T-helper 1 cell treated with Interleukin-12 subunit alpha and Interleukin-12 subunit beta and Interleukin-4 antibody, amounts not matched to agents 30 μg/mL and 1 μg/mL, for 36 hours (primary cell): ENCODE measurements around the gene PFDN4.
"Not testable (repeated sequence)": the region's sequence is repeated elsewhere in the genome, so short reads cannot be mapped to it uniquely, and the experiment has no call there.

Experiments used
- H3K27ac Mint-ChIP-seq: one replicate; pipeline ENCODE4 v1.8.0; 2021; ENCODE audit warnings: mild to moderate bottlenecking, mixed read lengths
- H3K27me3 Mint-ChIP-seq: one replicate; pipeline ENCODE4 v1.8.0; 2021; ENCODE audit warnings: low read depth, mixed read lengths
- H3K36me3 Mint-ChIP-seq: one replicate; pipeline ENCODE4 v1.8.0; 2021; ENCODE audit warnings: low read depth, mixed read lengths
- H3K4me1 Mint-ChIP-seq: one replicate; pipeline ENCODE4 v1.8.0; 2021; ENCODE audit warnings: low read depth, mixed read lengths
- H3K4me3 Mint-ChIP-seq: one replicate; pipeline ENCODE4 v1.8.0; 2021; ENCODE audit warnings: mild to moderate bottlenecking, moderate library complexity, mixed read lengths
- H3K9me3 Mint-ChIP-seq: one replicate; pipeline ENCODE4 v1.8.0; 2021; ENCODE audit warnings: mixed read lengths

Gene PFDN4

DNA sequence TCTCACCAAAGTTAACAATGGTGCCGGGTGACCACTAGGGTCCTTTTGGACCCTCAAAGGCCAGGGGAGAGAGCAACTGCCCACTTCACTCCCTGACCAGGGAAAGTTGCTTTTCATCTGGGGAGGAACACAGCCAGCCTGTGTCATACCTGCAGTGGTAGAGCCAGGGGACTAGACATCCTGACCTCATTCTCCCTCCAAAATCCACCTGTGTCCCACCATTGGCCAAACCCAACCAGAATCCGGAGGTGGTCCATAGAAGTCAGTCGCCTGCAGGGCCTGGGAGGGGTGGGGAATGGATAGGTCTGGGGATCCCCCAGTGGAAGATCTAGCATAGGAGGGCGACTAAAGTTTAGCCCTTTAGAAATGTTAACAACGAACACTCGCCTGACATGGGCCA lies 12.8 kb downstream of the PFDN4 start:
- peaks cover 14% of the 10 kb centered on the region for H3K4me1 Mint-ChIP-seq
- no peak overlapping the region for H3K27ac Mint-ChIP-seq
- H3K36me3 Mint-ChIP-seq: peaks cover 14% of the 10 kb centered on the region
- no peak overlapping the region for H3K4me3 Mint-ChIP-seq
- no peaks in the 10 kb centered on the region for H3K9me3 Mint-ChIP-seq
- no peaks in the 10 kb centered on the region for H3K27me3 Mint-ChIP-seq

DNA sequence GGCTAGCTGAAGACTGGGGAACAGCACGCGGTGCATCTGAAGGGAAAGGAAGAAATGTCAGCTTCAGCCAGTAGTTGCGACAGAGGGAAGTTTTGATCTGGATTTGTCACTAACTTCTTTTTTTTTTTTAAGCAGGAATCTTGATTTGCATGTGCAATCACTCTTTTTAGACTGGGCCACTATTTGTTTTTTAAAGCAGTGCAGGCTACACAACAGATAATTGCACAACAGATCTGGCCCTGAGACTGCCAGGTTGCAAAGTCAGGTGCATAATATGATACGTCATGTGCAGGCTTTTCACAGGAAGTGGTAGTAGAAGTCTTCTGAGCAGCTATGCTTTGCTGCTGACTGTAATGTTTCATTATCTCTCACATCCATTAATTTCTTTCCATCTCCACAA lies 13.5 kb downstream of the PFDN4 start:
- no peak overlapping the region for H3K4me3 Mint-ChIP-seq
- H3K27ac Mint-ChIP-seq: peak overlapping the region; percentile 77
- H3K27me3 Mint-ChIP-seq: no peaks in the 10 kb centered on the region

DNA sequence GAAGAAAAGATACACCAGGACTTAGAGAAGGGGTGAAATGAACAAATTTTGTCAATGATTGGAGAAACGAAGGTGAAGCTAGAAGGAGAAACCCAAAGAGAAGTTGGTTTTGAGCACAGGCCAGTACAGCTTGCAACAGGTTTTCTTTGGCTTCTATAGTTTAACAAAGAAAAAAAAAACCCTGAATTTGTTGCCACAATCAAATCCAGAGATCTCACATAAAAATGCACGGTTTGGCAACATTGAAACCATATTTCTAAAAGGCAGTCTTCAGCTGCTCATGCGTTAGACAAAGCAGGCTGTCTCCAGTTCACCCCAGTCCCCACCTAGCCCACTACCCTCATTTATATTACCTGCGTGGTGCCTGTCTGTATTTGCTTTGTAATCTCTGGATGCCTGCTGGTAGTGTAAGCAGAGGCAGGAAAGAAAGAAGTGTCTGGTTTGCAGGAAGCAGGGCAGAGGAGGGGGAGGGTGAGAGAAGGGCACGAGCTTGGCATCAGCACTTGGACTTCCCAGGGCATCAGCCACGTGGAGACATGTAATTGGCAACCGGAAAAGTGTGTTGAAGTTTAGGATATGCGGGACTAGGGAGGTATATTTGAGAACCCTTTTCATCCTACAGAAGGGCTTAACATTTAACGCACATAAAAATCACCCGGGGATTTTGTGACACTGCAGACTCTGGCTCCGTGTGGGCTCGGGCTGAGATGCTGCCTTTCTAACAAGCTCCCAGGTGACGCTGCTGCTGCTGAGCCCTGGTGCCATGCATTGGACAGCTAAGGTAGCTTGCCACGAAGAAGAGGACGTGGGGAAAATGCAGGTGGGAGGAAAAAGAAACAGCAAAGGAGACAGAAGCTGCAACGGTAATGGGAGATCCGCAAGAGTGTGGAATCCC lies 14.4 kb downstream of the PFDN4 start:
- peaks cover 15% of the 10 kb centered on the region for H3K4me1 Mint-ChIP-seq
- H3K9me3 Mint-ChIP-seq: peaks cover 3% of the 10 kb centered on the region
- H3K27ac Mint-ChIP-seq: peak overlapping the region; percentile 77
- peaks cover 3% of the 10 kb centered on the region for H3K36me3 Mint-ChIP-seq
- no peaks in the 10 kb centered on the region for H3K27me3 Mint-ChIP-seq
- H3K4me3 Mint-ChIP-seq: no peak overlapping the region

More for the DNA sequence above, 13.5 kb downstream of the PFDN4 start:
- H3K36me3 Mint-ChIP-seq: peaks cover 8% of the 10 kb centered on the region
- H3K9me3 Mint-ChIP-seq: no peaks in the 10 kb centered on the region
- peaks cover 14% of the 10 kb centered on the region for H3K4me1 Mint-ChIP-seq

DNA sequence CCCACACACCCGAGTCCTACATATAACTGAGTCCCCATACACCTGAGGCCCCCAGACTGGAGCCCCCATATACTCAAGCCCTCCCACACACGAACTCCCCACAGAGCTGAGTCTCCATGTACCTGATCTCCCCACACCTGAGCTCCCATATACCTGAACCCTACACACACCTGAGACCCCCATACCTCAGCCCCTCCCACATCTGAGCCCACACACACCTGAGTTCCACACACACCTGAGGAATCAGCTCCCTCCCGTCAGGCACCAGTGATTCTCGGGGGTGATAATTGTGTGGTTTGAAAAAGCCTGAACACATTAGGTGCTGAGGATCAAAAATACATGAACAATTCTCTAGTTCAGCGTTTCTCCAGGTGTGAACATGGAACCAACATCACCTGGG lies 15.4 kb downstream of the PFDN4 start:
- no peak overlapping the region for H3K4me3 Mint-ChIP-seq
- H3K4me1 Mint-ChIP-seq: peaks cover 16% of the 10 kb centered on the region
- no peaks in the 10 kb centered on the region for H3K27me3 Mint-ChIP-seq
- H3K27ac Mint-ChIP-seq: no peak overlapping the region
- H3K36me3 Mint-ChIP-seq: no peaks in the 10 kb centered on the region
- H3K9me3 Mint-ChIP-seq: peaks cover 11% of the 10 kb centered on the region

DNA sequence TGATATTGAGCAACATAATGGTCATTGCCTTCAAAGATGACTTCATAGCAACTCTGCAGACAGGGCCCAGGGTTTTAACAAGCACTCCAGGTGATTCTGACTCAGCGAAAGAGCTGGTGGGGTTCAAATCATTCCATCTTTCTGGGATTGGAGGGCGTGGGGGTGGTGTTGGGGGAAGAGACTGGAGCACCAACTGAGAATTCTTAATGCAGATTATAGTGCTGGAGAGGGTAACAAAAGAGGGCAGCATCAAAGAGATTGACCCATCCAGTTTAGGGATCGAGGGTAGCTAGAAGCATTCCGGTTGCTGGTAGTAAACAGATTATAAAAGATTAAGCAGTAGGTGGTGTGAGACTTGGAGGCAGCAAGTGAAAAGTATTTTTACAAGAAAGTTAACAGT lies 15.9 kb downstream of the PFDN4 start:
- peaks cover 11% of the 10 kb centered on the region for H3K9me3 Mint-ChIP-seq
- no peaks in the 10 kb centered on the region for H3K36me3 Mint-ChIP-seq
- peaks cover 16% of the 10 kb centered on the region for H3K4me1 Mint-ChIP-seq
- H3K27ac Mint-ChIP-seq: no peak overlapping the region
- H3K4me3 Mint-ChIP-seq: no peak overlapping the region
- H3K27me3 Mint-ChIP-seq: no peaks in the 10 kb centered on the region

DNA sequence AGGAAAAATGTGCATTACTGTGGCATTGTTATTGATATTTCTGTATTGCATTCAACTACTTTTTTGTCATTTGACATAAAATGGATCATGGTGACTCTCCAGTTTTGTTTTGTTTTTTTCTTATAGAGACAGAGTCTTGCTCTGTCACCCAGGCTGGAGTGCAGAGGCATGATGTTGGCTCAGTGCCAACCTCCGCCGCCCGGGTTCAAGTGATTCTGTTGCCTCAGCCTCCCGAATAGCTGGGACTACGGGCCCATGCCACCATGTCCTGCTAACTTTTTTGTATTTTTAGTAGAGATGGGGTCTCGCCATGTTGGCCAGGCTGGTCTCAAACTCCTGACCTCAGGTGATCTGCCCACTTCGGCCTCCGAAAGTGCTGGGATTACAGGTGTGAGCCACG lies 16.8 kb downstream of the PFDN4 start:
- H3K27ac Mint-ChIP-seq, H3K4me3 Mint-ChIP-seq, H3K36me3 Mint-ChIP-seq, H3K27me3 Mint-ChIP-seq: not testable (repeated sequence)
- Mint-ChIP-seq H3K9me3 (peaks cover 11% of the 10 kb centered on the region), H3K4me1 (peaks cover 16% of the 10 kb centered on the region)

DNA sequence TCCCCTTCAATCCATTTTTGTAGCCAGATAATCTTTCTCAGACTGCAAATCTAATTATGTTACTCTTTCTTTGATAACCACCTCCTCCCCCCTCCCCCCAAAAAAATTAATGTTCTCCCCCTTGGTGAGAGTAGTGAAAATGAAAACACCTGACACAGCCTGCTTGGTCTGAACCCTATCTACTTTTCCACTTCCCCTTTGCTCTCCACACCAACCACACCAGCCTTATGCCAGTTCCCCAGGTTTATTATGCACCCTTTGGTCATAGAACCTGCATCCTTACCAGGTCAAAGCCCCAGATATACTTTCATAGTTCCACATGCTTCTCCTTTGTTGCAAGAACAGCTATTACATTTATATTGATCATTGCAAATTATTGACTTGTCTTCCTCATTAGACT lies 19.4 kb downstream of the PFDN4 start:
- H3K4me1 Mint-ChIP-seq: peaks cover 4% of the 10 kb centered on the region
- H3K27me3 Mint-ChIP-seq: no peaks in the 10 kb centered on the region
- peaks cover 11% of the 10 kb centered on the region for H3K9me3 Mint-ChIP-seq
- no peaks in the 10 kb centered on the region for H3K36me3 Mint-ChIP-seq
- H3K27ac Mint-ChIP-seq: peak overlapping the region; percentile 27
- H3K4me3 Mint-ChIP-seq: no peak overlapping the region

DNA sequence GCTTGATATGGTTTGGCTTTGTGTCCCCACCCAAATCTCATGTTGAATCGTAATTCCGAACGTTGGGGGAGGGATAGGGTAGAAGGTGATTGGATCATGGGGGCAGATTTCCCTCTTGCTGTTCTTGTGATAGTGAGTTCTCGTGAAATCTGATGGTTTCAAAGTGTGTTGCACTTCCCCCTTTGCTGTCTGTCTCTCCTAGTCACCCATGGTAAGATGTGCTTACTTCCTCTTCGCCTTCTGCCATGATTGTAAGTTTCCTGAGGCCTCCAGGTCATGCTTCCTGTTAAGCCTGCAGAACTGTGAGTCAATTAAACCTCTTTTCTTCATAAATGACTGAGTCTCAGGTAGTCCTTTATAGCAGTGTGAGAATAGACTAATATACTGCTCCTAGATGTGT lies 19.9 kb downstream of the PFDN4 start:
- peak overlapping the region; percentile 21 for H3K27ac Mint-ChIP-seq
- no peak overlapping the region for H3K4me3 Mint-ChIP-seq
- peaks cover 11% of the 10 kb centered on the region for H3K9me3 Mint-ChIP-seq
- peaks cover 2% of the 10 kb centered on the region for H3K4me1 Mint-ChIP-seq
- H3K36me3 Mint-ChIP-seq: no peaks in the 10 kb centered on the region
- no peaks in the 10 kb centered on the region for H3K27me3 Mint-ChIP-seq

DNA sequence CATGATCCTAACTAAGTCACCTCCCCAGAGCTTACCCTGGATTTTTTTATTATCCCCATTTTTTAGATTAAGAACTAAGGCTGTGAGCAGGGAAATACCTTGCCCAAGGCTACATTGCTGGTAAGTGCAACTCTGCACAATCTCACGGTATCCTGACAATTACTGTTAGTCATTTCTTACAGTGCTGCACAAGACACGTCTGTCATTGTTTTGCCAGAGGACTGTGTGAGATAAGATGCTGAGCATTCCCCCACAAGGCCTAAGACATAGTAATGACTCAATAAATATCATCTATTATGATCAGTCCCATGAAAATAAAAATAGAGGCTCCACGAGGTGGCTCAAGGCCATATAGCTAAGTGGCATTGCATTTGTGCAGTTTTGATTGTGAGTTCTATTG lies 21.0 kb downstream of the PFDN4 start:
- no peaks in the 10 kb centered on the region for H3K27me3 Mint-ChIP-seq
- peaks cover 2% of the 10 kb centered on the region for H3K4me1 Mint-ChIP-seq
- H3K9me3 Mint-ChIP-seq: peaks cover 11% of the 10 kb centered on the region
- no peak overlapping the region for H3K27ac Mint-ChIP-seq
- H3K4me3 Mint-ChIP-seq: no peak overlapping the region
- no peaks in the 10 kb centered on the region for H3K36me3 Mint-ChIP-seq

DNA sequence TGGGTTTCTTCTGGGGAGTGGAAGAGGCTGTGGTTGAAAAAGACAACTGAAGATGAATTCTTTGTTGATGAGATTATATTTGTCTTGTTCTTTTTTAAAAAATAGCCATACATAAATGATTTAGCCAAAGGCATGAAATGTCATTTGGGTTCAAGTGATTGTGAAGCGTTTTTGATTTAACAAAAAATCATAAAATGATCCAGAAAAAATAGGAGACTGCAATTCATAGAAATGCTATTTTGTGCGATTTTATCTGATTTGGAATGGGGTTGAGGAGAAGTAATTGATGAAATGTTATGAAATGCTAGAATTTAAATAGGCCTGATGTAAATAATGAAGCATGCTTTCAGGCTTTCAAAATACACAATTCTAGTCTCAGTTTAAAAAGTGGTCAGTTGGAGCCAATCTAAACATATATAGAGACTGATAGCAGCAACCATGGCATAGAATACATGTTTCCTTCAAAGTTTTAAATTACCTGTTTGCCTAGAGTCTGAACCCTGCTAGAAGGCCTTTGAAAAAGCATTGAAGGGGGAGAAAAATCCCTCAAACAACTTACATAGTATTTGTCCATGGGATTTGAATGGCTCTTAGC lies 21.8 kb downstream of the PFDN4 start:
- Mint-ChIP-seq H3K36me3 (no peaks in the 10 kb centered on the region), H3K4me3 (no peak overlapping the region), H3K9me3 (peaks cover 11% of the 10 kb centered on the region), H3K27ac (no peak overlapping the region), H3K4me1 (peaks cover 2% of the 10 kb centered on the region), H3K27me3 (no peaks in the 10 kb centered on the region)

DNA sequence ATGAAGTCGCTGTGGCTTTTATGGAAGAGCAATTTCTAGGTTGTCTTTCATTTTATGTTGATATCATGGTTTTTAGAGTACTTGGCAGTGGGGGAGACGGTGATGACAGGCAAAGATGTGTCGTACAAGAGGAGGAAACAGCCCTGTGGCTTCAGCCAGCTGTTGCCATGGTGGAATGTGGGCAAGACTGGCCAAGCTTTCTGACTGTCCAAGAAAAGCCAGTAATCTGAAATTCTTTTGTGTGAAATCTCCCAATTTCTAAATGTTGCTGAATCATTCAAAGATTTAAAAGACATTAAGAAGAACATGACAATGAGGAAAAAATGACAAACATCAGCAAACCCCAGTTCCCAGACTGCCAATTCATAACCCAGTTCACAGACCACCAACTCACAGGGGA lies 23.1 kb downstream of the PFDN4 start:
- peaks cover 3% of the 10 kb centered on the region for H3K27me3 Mint-ChIP-seq
- no peak overlapping the region for H3K4me3 Mint-ChIP-seq
- H3K9me3 Mint-ChIP-seq: peaks cover 17% of the 10 kb centered on the region
- H3K36me3 Mint-ChIP-seq: no peaks in the 10 kb centered on the region
- no peak overlapping the region for H3K27ac Mint-ChIP-seq
- H3K4me1 Mint-ChIP-seq: peaks cover 2% of the 10 kb centered on the region

DNA sequence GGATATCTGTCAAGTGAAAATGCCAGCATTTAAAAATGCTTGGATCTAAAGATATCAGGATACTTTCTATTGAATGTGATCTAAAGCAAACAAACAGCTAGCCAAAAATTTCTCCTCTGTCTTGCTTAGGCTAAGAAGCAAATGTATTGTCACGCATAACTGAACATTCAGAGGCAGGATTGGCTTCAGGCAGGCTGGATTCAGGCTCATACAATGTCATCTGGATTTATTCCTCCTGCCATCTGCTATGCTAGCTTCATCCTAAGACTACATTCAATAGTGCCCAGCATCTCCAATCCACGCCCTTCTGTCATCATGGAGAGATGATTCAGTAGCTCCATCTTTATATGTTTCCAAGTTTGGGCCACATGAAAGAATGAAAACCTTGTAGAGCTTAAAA lies 27.1 kb downstream of the PFDN4 start:
- peaks cover 10% of the 10 kb centered on the region for H3K9me3 Mint-ChIP-seq
- no peaks in the 10 kb centered on the region for H3K36me3 Mint-ChIP-seq
- no peak overlapping the region for H3K27ac Mint-ChIP-seq
- H3K4me1 Mint-ChIP-seq: no peaks in the 10 kb centered on the region
- H3K4me3 Mint-ChIP-seq: no peak overlapping the region
- H3K27me3 Mint-ChIP-seq: peaks cover 8% of the 10 kb centered on the region

DNA sequence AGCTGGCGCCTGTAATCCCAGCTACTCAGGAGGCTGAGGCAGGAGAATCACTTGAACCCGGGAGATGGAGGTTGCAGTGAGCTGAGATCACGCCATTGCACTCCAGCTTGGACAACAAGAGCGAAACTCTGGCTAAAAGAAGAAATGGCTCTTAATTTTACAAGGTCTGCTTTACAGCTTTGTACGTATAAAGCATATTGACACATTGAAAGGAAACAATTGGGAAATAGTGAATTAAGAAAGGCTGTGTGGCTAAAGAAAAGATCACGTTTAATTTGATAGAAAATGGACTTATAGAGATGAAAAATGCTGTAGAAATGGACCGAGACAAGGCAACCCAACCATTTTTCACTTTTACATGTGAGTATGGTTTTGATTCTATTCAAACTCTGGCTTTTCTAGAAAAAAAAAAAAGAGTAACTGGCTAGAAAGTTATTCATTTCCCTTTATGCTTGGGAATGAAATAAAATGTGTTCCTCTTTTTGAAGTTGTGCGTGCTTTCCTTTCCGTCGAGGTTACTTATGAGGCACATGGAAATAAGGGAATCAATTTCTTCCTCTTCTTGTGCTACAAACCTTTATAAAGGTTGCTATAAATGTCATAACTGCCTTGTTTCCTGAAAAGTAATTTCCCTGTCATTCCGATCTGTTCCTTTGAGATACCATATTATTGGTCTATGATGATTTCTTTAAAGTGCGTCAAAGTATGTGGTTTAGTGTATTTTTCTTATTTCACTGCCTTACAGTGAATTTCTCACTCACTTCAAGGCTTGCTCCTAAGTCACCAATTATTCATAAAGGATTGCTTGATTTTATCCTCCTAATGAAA lies 29.4 kb downstream of the PFDN4 start:
- H3K9me3 Mint-ChIP-seq: peaks cover 10% of the 10 kb centered on the region
- no peak overlapping the region for H3K27ac Mint-ChIP-seq
- no peak overlapping the region for H3K4me3 Mint-ChIP-seq
- peaks cover 14% of the 10 kb centered on the region for H3K27me3 Mint-ChIP-seq
- no peaks in the 10 kb centered on the region for H3K4me1 Mint-ChIP-seq
- no peaks in the 10 kb centered on the region for H3K36me3 Mint-ChIP-seq

DNA sequence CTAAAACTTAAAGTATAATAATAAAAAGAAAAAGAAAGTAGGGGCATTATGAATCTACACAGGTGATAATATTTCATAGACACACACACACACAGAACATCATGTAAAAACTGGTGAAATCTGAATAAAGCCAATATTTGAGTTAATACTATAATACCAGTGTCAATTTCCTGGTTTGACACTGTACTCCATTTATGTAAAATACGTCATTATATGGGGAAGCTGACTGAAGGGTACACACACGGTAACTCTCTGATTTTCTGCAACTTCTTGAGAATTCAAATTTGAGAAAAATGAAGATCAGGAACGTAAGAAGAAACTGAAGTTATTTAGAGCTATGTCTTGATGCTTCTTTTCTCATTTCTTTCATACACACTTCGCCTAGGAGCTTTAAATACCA lies 36.2 kb downstream of the PFDN4 start:
- Mint-ChIP-seq H3K36me3 (no peaks in the 10 kb centered on the region), H3K9me3 (peaks cover 5% of the 10 kb centered on the region), H3K4me1 (no peaks in the 10 kb centered on the region), H3K27ac (no peak overlapping the region), H3K27me3 (peaks cover 6% of the 10 kb centered on the region), H3K4me3 (no peak overlapping the region)

DNA sequence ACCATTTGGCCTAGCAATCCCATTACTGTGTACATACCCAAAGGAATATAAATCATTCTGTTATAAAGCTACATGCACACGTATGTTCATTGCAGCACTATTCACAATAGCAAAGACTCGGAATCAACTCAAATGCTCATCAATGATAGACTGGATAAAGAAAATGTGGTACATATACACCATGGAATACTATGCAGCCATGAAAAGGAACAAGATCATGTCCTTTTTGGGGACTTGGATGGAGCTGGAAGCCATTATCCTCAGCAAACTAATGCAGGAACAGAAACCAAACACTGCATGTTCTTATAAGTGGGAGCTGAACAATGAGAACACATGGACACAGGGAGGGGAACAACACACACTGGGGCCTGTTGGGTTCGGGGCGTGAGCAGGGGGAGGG lies 40.8 kb downstream of the PFDN4 start:
- H3K36me3 Mint-ChIP-seq, H3K4me1 Mint-ChIP-seq, H3K27ac Mint-ChIP-seq, H3K27me3 Mint-ChIP-seq, H3K9me3 Mint-ChIP-seq, H3K4me3 Mint-ChIP-seq: not testable (repeated sequence)
